HepG2 (cell line): ENCODE data around the gene EHBP1. TPM values are rescaled to one million over a fixed set of nuclear protein-coding genes. Genes with fewer than 3 reads are reported as not detected.
A peak's percentile ranks its signal among the peaks of the same experiment; 100 is the strongest.

Experiments used
- ATF7 ChIP-seq, 2 experiments: fragments of 450-650 bp in 1 of 2; sonication (generic) in 1 of 2; formaldehyde crosslinking in 1 of 2; IDR thresholded peaks; 2 replicates each; pipeline versions ENCODE4 v1.4.0 to v1.6.1; 2016 to 2020; ENCODE audit warnings: antibody characterized with exemption in 1 of 2, mild to moderate bottlenecking in 1 of 2, missing genetic modification reagents in 1 of 2
- BATF2 ChIP-seq: sonication (generic); formaldehyde crosslinking; IDR thresholded peaks from 2 replicates; pipeline ENCODE4 v1.8.0; 2022; ENCODE audit warnings: mild to moderate bottlenecking, missing genetic modification reagents, moderate library complexity
- CBFB ChIP-seq: sonication (generic); formaldehyde crosslinking; IDR thresholded peaks from 2 replicates; pipeline ENCODE4 v1.4.0; 2020; ENCODE audit warnings: missing genetic modification reagents
- CEBPG ChIP-seq: IDR thresholded peaks from 2 replicates; pipeline ENCODE4 v1.6.1; 2016
- HCFC1 ChIP-seq: fragments of 150-350 bp; IDR thresholded peaks from 2 replicates; pipeline ENCODE4 v1.6.1; 2014; ENCODE audit warnings: low read depth, low read length
- KAT2B ChIP-seq: fragments of 150-350 bp; IDR thresholded peaks from 2 replicates; pipeline ENCODE4 v1.6.1; 2014; ENCODE audit warnings: low read depth, low read length, borderline replicate concordance
- KMT2A ChIP-seq: sonication (generic); formaldehyde crosslinking; IDR thresholded peaks from 2 replicates; pipeline ENCODE4 v1.4.0; 2020; ENCODE audit warnings: missing genetic modification reagents
- MAFK ChIP-seq, 2 experiments: IDR thresholded peaks in 1 of 2; conservative IDR thresholded peaks in 1 of 2; 2 replicates each; pipeline ENCODE4 v1.6.1; 2011; ENCODE audit warnings: improper control_type of control experiment in 2 of 2, low read length in 2 of 2
- MIER2 ChIP-seq: IDR thresholded peaks from 2 replicates; pipeline ENCODE4 v1.6.1; 2016; ENCODE audit warnings: missing biosample characterization, missing genetic modification reagents
- NCOA2 ChIP-seq: sonication (generic); formaldehyde crosslinking; IDR thresholded peaks from 2 replicates; pipeline ENCODE4 v1.8.0; 2022; ENCODE audit warnings: inconsistent platforms
- NFIC ChIP-seq: IDR thresholded peaks from 2 replicates; pipeline ENCODE4 v1.6.1; 2012; ENCODE audit warnings: mild to moderate bottlenecking, low read length, inconsistent platforms
- POLR2AphosphoS2 ChIP-seq: IDR thresholded peaks from 2 replicates; pipeline ENCODE4 v1.6.1; 2011; ENCODE audit warnings: low read depth, low read length, improper control_type of control experiment
- RBFOX2 ChIP-seq: fragments of 200-400 bp; formaldehyde crosslinking; IDR thresholded peaks from 2 replicates; pipeline ENCODE4 v1.6.1; 2017; ENCODE audit warnings: low read depth, mild to moderate bottlenecking, low read length
- RNF2 ChIP-seq: fragments of 450-650 bp; conservative IDR thresholded peaks from 2 replicates; pipeline ENCODE4 v1.6.1; 2016; ENCODE audit warnings: low read depth
- SATB2 ChIP-seq: sonication (generic); formaldehyde crosslinking; IDR thresholded peaks from 2 replicates; pipeline ENCODE4 v1.5.0; 2020; ENCODE audit warnings: missing genetic modification reagents
- SMC3 ChIP-seq: IDR thresholded peaks from 2 replicates; pipeline ENCODE4 v1.6.1; 2011; ENCODE audit warnings: low read length, improper control_type of control experiment
- SRSF9 ChIP-seq: fragments of 200-400 bp; formaldehyde crosslinking; IDR thresholded peaks from 2 replicates; pipeline ENCODE4 v1.6.1; 2018; ENCODE audit warnings: borderline replicate concordance, mild to moderate bottlenecking, low read depth, low read length; ENCODE audit not compliant: insufficient read depth, poor library complexity, severe bottlenecking
- ZBTB14 ChIP-seq: sonication (generic); formaldehyde crosslinking; IDR thresholded peaks from 2 replicates; pipeline ENCODE4 v1.4.0; 2020; ENCODE audit warnings: missing genetic modification reagents
- ZIK1 ChIP-seq: sonication (generic); formaldehyde crosslinking; IDR thresholded peaks from 2 replicates; pipeline ENCODE4 v1.5.0; 2020; ENCODE audit warnings: mild to moderate bottlenecking, low read depth, missing genetic modification reagents, borderline replicate concordance
- ZNF619 ChIP-seq: sonication (generic); formaldehyde crosslinking; IDR thresholded peaks from 2 replicates; pipeline ENCODE4 v1.4.0; 2020; ENCODE audit warnings: mild to moderate bottlenecking, missing genetic modification reagents
- ZNF724P ChIP-seq: sonication (generic); formaldehyde crosslinking; IDR thresholded peaks from 2 replicates; pipeline ENCODE4 v1.8.0; 2022; ENCODE audit warnings: missing genetic modification reagents, borderline replicate concordance
- ZNF749 ChIP-seq: sonication (generic); formaldehyde crosslinking; IDR thresholded peaks from 2 replicates; pipeline ENCODE4 v1.8.0; 2022; ENCODE audit warnings: mild to moderate bottlenecking, missing genetic modification reagents, moderate library complexity, borderline replicate concordance
- polyA plus RNA-seq, 8 experiments: library from polyadenylated mRNA; depleted of rRNA in 3 of 8; stranded (reverse) in 7 of 8; unstranded in 1 of 8; fragments of >200 nt; fragmentation: Illumina TruSeq in 4 of 8; extraction: Trizol in 4 of 8; gene quantifications; 2 replicates each; pipeline versions ENCODE4 v1.2.1 to v1.2.3, GENCODE V29; 2011 to 2016; ENCODE audit warnings: low read depth in 4 of 8, missing spikeins in 1 of 8, mixed read lengths in 1 of 8; ENCODE audit not compliant: insufficient read depth in 1 of 8
- total RNA-seq, 5 experiments: library from RNA; depleted of rRNA; stranded (reverse); fragments of >200 nt; fragmentation: Illumina TruSeq; extraction: Trizol; gene quantifications; 2 replicates each; pipeline ENCODE4 v1.2.3, GENCODE V29; 2016; ENCODE audit warnings: low read depth in 1 of 5
- TF ChIP-seq, protein P1 (sequence below): sonication (generic); formaldehyde crosslinking; IDR thresholded peaks from 2 replicates; pipeline ENCODE4 v1.9.0; 2021; ENCODE audit warnings: missing genetic modification reagents, mild to moderate bottlenecking, borderline replicate concordance
- TF ChIP-seq, protein P2 (sequence below): sonication (generic); formaldehyde crosslinking; IDR thresholded peaks from 2 replicates; pipeline ENCODE4 v1.5.1; 2020; ENCODE audit warnings: mild to moderate bottlenecking, missing genetic modification reagents, moderate library complexity

EHBP1 gene
- total and polyA plus RNA-seq, 2 of the 13 experiments (the other 11 are each of a cell fraction or from before 2014, with no cell fraction given), result 93.5 to 146 TPM

- TF ChIP-seq MIER2 (CRISPR knock-in tag) (no peak), RNF2 (no peak), BATF2 (CRISPR knock-in tag) (0 out of 2 replicates have a peak, but pooled peaks have one; percentile 28), KMT2A (no peak), RBFOX2 (peak; percentile 62), NFIC (no peak), MAFK (conservative IDR thresholded peaks at IDR 0.05 in 1 of 2, IDR thresholded peaks at IDR 0.05 in 1 of 2; ENCODE audit: low read length in 2 of 2) (no peak), ZIK1 (CRISPR knock-in tag) (no peak), ATF7 (IDR thresholded peaks at IDR 0.05) (no peak), ATF7 (CRISPR knock-in tag; IDR thresholded peaks at IDR 0.05) (no peak), CEBPG (CRISPR knock-in tag) (no peak), SRSF9 (no peak), SATB2 (CRISPR knock-in tag) (no peak), ZNF619 (CRISPR knock-in tag) (0 out of 2 replicates have a peak, but pooled peaks have one; percentile 25), ZNF749 (CRISPR knock-in tag) (no peak), HCFC1 (no peak), ZBTB14 (CRISPR knock-in tag) (no peak), POLR2AphosphoS2 (no peak), NCOA2 (CRISPR knock-in tag) (no peak), KAT2B (no peak), ZNF724P (CRISPR knock-in tag) (no peak), SMC3 (no peak), CBFB (CRISPR knock-in tag) (no peak)
- TF ChIP-seq, protein P1, sequence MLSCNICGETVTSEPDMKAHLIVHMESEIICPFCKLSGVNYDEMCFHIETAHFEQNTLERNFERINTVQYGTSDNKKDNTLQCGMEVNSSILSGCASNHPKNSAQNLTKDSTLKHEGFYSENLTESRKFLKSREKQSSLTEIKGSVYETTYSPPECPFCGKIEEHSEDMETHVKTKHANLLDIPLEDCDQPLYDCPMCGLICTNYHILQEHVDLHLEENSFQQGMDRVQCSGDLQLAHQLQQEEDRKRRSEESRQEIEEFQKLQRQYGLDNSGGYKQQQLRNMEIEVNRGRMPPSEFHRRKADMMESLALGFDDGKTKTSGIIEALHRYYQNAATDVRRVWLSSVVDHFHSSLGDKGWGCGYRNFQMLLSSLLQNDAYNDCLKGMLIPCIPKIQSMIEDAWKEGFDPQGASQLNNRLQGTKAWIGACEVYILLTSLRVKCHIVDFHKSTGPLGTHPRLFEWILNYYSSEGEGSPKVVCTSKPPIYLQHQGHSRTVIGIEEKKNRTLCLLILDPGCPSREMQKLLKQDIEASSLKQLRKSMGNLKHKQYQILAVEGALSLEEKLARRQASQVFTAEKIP (CRISPR knock-in tag), result no peak
- TF ChIP-seq, protein P2, sequence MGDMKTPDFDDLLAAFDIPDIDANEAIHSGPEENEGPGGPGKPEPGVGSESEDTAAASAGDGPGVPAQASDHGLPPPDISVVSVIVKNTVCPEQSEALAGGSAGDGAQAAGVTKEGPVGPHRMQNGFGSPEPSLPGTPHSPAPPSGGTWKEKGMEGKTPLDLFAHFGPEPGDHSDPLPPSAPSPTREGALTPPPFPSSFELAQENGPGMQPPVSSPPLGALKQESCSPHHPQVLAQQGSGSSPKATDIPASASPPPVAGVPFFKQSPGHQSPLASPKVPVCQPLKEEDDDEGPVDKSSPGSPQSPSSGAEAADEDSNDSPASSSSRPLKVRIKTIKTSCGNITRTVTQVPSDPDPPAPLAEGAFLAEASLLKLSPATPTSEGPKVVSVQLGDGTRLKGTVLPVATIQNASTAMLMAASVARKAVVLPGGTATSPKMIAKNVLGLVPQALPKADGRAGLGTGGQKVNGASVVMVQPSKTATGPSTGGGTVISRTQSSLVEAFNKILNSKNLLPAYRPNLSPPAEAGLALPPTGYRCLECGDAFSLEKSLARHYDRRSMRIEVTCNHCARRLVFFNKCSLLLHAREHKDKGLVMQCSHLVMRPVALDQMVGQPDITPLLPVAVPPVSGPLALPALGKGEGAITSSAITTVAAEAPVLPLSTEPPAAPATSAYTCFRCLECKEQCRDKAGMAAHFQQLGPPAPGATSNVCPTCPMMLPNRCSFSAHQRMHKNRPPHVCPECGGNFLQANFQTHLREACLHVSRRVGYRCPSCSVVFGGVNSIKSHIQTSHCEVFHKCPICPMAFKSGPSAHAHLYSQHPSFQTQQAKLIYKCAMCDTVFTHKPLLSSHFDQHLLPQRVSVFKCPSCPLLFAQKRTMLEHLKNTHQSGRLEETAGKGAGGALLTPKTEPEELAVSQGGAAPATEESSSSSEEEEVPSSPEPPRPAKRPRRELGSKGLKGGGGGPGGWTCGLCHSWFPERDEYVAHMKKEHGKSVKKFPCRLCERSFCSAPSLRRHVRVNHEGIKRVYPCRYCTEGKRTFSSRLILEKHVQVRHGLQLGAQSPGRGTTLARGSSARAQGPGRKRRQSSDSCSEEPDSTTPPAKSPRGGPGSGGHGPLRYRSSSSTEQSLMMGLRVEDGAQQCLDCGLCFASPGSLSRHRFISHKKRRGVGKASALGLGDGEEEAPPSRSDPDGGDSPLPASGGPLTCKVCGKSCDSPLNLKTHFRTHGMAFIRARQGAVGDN (CRISPR knock-in tag), result peak; percentile 13; the same call in 1 of the 2 replicates
Observed at GRCh38 chr2:63051795-63052333, 346.4 kb downstream of the EHBP1 start (continued).
